ENCODE measurements around the gene ERLIN1.
"Not testable (repeated sequence)": the region's sequence is repeated elsewhere in the genome, so short reads cannot be mapped to it uniquely, and the experiment has no call there.

Gene ERLIN1

DNA sequence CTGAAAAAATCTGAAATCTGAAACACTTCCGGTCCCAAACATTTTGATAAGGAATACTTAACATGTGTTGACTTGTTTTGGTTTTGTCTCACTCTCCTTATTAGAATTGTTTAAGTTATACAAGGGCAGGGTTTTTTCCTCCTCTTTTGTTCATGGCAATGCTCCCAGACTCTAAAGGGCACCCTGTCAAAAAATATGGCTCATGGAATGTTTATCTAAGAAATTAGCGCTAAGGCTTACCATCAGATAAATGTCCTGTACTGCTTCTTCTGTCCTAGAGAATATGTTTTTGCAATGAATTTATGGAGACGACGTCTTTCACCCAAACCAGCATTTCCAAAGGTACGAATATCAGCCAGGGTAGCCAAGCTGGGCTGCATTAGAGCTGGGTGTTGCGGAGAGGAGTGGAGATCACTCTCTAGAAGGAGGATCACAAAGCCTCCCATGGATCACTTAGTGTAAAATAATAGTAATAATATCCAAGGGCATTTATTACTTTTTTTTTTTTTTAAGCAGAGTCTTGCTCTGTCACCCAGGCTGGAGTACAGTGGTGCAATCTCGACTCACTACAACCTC, 46.8 kb downstream of the ERLIN1 start:
- no peak for DNase-seq (ENCODE audit: extremely low read depth in 1 of 2, low read depth in 1 of 2)

DNA sequence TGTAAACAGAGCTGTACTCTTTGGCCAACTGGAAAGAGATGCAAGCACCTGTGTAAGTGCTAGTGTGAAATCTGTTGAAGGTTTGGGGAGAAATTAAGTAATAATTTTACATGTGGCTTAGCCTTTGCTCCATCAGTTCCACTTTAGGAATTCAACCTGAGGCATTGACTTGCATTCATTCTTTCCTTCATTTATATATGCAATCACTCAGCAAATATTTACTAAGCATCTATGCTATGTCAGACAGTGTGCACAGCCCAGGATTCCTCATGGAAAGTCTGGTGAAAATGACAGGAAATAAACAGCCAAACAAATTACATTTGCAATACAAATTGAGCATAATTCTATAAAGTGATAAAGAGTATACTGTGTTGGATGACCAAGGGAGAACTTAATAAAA, 50.3 kb downstream of the ERLIN1 start:
- DNase-seq (ENCODE audit: extremely low read depth in 1 of 2, low read depth in 1 of 2) = no peak

DNA sequence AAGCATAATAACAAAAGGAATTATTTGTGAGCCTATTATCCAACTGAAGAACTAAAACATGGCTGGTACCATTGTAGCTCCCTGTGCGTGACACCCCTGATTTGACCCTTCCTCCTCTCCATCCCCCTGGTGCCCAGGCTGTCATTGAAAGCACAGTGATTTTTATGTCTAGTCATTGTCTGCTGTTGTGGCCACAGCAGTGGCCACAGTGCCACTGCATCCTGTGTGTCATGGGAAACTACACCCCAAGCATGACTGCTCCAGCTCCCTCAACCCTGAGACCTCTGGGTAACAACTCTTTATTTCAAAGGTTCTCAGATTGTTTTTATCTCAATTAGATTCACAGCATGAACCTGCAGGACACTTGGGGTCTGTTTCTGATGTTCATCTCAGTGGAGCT, 52.0 kb downstream of the ERLIN1 start:
- no peak for DNase-seq (ENCODE audit: extremely low read depth in 1 of 2, low read depth in 1 of 2)

DNA sequence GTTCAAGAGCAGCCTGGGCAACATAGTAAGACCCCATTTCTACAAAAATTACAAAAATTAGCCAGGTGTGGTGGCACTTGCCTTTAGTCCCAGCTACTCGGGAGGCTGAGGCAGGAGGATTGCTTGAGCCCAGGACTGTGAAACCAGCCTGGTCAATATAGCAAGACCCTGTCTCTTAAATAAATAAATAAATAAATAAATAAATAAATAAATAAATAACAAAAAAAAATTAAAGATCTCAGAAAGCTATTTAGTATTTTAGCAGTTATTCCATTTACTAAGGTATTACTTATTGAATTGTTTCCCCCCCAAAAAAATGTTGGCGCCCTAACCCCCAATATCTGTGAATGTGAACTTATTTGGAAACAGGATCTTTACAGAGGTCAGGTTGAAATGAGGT, 53.4 kb downstream of the ERLIN1 start:
- DNase-seq (ENCODE audit: extremely low read depth in 1 of 2, low read depth in 1 of 2) = no peak

DNA sequence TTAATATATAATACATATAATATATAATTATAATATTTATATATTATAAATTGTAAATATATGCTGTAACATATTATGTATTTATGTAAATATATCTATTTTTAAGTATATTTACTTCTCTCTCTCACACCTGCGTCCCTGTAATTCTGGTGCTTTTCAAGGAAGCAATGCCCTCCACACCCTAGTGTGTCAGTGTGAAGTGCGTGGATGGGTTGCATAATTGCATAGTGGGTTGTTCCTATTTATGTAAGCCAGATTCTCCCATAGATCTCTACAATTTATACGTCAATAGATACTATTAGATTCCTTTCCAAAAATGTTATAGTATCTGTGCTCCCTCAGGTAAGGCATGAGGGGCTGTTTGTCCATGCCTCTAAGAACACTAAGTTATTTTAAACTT, 54.3 kb downstream of the ERLIN1 start:
- no peak for DNase-seq (ENCODE audit: extremely low read depth in 1 of 2, low read depth in 1 of 2)

DNA sequence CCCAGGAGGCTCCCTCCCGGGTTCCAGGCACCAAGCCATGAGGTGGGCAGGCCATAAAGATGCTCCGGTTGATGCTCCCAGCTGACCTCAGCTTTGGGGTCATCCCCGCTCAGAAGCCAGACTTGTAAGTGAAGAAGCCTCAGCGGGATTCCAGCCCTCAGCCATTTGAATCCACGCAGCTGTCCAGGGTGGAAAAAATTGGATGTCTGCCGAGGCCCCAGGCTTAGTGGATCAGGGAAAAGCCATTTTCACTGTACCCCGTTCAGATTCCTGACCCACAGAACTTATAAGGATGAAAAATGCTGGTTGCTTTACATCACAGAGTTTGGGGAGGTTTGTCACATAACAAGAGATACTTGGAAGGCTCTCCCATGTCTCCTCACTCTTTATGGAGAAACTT, 55.0 kb downstream of the ERLIN1 start:
- no peak for DNase-seq (ENCODE audit: extremely low read depth in 1 of 2, low read depth in 1 of 2)

DNA sequence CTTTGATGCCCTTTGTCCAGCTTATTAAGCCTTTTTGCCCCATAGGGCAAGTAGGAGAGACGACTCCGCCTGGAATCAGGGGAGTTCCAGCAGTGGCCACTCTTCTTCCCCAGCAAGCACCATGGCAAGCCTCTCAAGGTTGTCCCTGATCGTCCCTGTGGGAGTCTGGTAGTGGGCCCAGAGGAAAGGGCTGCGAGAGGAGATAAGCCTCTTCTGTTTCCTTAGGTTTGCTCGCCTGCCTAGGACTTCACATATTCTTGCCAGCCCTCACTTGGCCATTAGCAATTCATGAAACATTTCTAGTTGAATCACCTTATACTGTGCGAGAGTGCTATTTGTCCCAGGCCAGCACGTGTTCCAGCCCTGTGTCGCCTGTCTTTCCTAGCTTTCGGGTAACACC, 56.4 kb downstream of the ERLIN1 start:
- DNase-seq (ENCODE audit: extremely low read depth in 1 of 2, low read depth in 1 of 2) = no peak

DNA sequence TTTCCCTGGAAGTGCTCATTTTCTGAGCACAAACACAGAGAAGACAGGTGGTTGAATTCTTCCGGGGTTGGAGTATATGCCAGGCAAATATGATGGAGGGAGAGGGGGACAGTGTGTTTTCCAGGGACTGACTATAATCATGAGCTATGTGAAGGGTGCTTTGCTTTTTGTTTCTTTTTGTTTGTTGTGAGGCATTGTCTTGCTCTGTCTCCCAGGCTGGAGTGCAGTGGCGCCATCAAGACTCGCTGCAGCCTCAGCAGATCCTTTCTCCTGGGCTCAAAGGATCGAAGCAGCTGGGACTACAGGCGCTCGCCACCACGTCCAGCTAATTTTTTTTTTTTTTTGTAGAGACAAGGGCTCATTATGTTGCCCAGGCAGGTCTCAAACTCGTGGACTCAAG, 56.9 kb downstream of the ERLIN1 start:
- DNase-seq (ENCODE audit: extremely low read depth in 1 of 2, low read depth in 1 of 2) = no peak

DNA sequence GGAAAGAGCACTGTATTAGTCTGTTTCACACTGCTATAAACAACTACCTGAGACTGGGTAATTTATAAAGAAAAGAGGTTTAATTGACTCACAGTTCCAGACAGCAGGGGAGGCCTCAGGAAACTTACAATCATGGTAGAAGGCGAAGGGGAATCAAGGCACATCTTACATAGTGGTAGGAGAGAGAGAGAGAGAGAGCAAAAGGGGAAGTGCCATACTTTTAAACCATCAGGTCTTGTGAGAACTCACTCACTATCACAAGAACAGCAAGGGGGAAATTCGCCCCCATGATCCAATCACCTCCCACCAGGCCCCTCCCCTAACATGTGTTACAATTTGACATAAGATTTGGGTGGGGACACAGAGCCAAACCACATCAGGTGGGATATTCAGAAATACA, 60.5 kb downstream of the ERLIN1 start:
- not testable (repeated sequence) for DNase-seq (ENCODE audit: extremely low read depth in 1 of 2, low read depth in 1 of 2)

DNA sequence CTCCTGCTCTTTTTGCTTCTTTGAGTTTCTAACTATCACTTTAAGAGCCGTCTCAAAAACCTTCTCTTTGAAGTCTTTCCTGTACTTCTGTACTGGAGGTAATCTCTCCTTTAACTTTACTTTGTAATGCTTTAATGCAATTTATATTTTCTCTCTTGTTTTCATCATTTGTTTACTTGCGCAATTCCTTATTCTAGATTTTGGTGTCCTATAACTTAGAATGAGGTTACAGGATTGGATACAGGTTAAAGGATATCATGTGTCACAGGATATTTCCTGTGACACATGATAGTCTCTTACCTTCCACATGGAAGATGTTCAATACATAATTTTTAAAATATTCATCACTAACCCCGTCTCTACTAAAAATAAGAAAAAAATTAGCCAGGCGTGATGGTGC, 61.7 kb downstream of the ERLIN1 start:
- DNase-seq (ENCODE audit: extremely low read depth in 1 of 2, low read depth in 1 of 2) = no peak

DNA sequence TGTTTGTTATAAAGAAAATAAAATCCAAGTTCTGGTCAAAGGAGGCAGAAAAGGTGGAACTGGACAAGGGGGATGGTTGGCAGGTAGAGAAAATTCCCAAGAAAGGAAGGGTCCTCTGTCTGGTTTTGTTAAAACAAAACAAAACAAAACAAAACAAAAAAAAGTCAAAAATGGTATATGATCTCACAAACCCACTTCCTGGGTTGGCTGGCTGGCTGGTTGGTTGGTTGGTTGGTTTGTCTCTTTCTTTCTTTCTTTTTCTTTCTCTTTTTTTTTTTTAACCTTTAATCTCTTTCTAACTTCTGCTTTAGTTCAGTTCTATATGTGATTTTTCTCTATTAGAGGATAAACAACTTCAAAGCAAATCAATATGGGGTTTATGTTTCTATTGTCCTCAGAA, 63.0 kb downstream of the ERLIN1 start:
- no peak for DNase-seq (ENCODE audit: extremely low read depth in 1 of 2, low read depth in 1 of 2)

DNA sequence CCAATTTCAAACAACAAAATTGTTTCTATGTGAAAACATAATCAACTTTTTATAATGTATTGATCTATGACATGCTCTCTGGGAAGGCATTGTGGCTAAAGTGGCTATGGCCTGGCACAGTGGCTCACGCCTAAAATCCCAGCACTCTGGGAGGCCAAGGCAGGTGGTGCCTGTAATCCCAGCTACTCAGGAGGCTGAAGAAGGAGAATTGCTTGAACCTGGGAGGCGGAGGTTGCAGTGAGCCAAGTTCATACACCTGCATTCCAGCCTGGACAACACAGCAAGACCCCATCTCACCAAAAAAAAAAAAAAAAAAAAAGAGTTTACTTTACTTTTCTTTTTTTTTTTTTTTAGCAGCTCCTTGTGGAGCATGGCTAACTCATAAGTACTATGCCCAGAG, 65.3 kb downstream of the ERLIN1 start:
- DNase-seq (ENCODE audit: extremely low read depth in 1 of 2, low read depth in 1 of 2) = no peak

DNA sequence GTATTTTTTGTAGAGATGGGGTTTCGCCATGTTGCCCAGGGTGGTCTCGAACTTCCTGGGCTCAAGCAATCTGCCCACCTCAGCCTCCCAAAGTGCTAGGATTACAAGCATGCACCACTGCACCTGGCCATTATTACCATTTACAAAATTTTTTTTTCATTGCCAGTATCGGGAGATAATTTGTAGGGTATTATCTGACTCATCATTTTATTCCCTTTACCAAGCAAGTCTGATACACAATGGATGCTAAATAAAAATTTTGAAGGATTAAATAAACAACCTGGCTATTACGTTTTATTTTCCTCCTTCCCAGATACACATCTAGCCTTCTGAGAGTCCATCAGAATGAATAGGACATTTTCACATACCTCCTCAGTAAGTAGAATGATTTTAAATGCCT, 66.1 kb downstream of the ERLIN1 start:
- DNase-seq (ENCODE audit: extremely low read depth in 1 of 2, low read depth in 1 of 2) = no peak

DNA sequence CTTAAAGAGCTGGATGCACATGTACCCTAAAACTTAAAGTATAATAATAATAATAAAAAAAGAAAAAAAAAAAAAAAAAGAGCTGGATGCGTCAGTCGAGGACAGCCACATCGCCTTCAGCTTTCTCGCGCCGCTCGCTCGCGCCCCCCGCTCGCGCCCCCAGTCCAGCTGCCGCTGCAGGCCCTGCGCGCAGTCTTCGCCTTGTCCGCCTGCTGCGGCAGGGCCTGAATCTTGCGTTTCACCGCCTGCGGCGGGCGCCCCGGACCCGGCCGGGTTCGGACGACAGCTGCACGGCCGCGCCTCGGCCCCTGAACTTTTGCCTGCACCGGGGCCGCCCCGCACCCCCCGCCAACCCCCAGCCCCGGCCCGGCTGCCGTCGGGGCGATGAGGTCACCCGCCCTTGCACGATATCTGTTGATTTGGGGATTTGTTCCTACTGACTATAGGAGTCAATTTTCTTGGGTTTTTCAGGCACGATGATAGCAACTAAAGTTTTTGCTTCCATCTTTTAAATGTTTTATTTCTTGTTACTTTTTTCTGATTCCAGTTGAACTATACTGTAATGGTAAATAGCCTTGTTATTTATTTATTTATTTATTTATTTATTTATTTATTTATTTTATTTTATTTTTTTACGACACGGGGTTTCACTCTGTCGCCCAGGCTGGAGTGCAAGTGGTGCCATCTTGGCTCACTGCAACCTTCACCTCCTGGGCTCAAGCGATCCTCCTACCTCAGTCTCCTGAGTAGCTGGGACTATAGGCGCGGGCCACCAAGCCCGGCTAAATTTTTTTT, 70.7 kb downstream of the ERLIN1 start:
- no peak for DNase-seq (ENCODE audit: extremely low read depth in 1 of 2, low read depth in 1 of 2)

DNA sequence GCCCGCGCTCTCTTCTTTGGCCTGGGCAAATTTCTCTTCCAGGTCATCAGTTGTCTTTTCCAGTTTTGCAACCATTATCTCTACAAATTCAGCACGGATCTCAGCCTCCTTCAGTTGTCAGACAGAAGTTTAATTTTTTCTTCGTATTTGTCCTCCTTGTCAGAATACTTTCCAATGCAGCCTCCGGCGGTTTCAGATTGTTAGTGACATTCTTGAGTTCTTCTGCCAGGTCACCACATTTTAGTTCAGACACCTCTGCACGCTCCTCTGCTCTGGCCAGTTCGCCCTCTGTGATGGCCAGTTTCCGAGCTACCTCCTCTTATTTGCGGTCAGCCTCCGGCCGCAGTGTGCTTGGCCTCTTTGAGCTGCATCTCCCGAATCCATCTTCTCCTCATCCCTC, 71.4 kb downstream of the ERLIN1 start:
- no peak for DNase-seq (ENCODE audit: extremely low read depth in 1 of 2, low read depth in 1 of 2)

DNA sequence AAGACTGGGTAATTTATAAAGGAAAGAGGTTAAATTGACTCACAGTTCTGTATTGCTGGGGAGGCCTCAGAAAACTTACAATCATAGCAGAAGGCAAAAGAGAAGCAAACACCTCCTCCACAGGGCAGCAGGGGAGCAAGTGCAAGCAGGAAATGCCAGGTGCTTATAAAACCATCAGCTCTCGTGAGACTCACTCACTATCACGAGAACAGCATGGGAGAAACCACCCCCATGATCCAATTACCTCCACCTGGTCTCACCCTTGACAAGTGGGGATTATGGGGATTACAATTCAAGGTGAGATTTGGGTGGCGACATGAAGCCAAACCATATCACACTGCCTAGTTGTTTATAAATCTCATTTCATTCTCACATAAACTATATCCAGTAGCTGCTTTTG, 76.2 kb downstream of the ERLIN1 start:
- no peak for DNase-seq (ENCODE audit: extremely low read depth in 1 of 2, low read depth in 1 of 2)

DNA sequence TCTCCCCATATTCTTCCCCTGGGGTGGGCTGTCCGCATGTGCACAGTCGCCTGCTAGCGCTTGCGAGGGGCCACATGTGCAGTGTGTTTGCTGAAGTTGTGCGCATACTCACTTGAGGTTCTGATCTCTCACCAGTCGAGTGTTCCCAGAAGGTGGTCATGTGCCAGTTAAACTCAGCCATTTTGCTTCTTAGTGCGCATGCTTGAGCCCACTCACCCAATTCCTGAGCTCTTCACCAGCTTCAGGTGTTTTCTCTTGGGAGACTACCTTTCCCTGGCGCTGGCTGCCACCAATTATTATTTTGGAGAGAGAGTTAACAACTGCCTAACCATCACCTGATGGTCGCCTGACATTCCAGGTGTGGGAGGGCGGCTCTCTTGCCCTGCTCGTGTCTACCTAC, 79.0 kb downstream of the ERLIN1 start:
- DNase-seq (ENCODE audit: extremely low read depth in 1 of 2, low read depth in 1 of 2) = no peak

DNA sequence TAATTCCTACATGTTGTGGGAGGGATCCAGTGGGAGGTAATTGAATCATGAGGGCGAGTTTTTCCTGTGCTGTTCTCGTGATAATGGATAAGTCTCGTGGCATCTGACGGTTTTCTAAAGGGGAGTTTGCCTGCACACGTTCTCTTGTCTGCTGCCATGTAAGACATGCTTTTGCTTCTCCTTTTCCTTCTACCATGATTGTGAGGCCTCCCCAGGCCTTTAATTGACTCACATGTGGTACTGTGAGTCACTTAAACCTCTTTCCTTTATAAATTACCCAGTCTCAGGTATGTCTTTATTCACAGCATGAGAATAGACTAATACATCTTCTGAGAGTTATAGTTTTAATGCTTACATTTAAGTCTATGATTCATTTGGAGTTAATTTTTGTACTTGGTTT, 81.5 kb downstream of the ERLIN1 start:
- no peak for DNase-seq (ENCODE audit: extremely low read depth in 1 of 2, low read depth in 1 of 2)

DNA sequence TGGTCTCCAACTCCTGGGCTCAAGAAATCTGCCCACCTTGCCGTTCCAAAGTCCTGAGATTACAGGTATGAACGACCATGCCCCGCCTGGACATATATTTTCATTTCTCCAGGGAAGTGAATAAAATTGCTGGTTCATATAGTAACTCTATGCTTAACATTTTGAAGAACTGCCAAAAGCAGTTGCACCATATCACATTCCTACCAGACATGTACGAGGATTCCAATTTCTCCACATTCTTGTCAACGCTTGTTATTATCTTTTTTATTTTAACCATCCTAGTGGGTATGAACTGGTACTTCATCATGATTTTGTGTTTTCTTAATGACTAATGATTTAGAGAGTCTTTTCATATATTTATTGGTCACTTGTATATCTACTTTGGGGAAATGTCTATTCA, 82.2 kb downstream of the ERLIN1 start:
- DNase-seq (ENCODE audit: extremely low read depth in 1 of 2, low read depth in 1 of 2) = no peak

DNA sequence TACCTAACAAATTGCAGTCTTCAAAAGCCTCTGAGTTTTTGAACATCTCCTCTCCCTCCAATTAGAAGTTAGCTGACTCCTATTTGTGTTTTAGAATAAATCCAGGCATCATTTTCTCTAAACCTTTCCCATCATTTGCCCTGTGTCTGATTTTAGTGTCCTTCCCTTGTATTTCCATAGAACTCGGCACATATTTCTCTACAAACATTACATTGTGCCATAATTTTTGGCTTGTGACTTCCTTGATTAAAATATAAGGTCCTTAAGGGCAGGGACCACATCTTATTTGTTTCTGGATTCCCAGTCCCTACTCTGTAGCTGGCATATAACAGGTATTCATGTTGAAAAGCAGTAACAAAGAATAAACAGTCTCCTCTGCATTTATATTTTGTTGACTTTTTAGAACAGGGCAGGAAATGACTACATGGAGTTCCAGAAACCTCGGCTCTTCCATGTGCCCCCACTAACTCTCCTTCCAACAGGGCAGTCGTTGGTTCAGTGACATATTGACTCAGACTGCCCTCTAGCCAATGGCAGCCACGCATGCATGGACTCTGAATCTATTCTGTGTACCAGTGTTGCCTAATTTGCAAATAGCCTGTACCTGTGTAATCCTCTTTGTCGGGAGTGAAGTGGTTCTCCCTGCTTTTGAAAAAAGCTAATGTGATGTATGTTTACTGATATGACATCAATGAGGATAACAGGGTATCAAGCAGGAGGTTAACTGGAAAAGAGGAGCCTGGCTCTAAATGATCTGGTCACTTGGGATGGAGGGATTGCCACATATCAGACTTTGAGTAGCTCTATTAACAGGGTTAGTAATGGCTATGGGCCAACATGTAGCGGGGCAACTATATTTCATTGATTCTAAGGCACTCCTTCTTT, 84.4 kb downstream of the ERLIN1 start:
- DNase-seq (ENCODE audit: extremely low read depth in 1 of 2, low read depth in 1 of 2) = no peak

DNA sequence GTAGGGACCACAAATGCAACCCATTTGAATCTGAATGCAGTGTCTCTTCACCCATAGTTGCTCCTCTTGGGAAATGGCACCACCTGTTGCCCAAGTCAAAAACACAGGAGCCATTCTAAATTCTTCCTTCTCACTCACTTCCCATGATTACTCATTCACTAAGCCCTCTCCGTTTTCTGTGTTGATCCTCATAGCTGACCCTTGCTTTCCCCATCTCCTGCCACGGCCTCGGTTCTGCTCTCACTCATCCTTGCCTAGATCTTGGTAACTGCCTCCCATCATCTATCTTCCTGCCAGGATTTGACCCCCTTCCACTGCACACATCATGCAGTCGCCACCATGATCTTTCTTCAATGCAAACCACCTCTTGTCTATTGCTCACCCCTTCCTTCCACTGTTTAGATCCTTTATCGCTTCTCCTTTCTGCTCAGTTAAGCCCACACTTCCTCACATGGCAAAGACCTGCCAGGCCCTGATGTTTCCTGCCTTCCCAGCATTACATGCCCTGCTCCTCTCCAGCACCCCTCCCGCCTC, 85.1 kb downstream of the ERLIN1 start:
- DNase-seq (ENCODE audit: extremely low read depth in 1 of 2, low read depth in 1 of 2) = no peak

All from activated CD8-positive, alpha-beta memory T cell treated with anti-CD3 and anti-CD28 coated beads for 1 hour (primary cell).